ENCODE measurements around the gene SPRR1A.
A peak's percentile ranks its signal among the peaks of the same experiment; 100 is the strongest.

Gene SPRR1A

DNA sequence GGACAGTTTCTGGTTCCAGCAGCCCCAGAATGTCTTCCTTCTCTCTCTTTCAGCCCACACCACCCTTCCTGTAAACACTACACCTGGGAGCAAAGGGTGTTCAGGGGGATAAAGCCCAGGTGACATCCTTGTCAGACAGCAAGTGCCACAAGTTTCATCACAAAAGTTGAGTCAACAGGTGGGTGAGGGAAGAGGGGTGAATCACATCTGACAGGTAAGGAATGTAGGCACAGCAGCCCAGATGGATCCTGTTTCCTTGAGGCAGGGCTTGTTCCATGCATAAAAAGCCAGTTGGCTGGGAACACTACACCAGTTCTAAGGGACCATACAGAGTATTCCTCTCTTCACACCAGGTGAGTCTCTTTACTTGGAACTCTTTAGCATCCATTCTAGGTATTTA is 47.0 kb downstream of the SPRR1A start, which contains the start of gene SPRR1B:
TSS of gene SPRR1B (plus strand) at position 309 of the 400 bp plus-strand sequence. CDS start 1,143 bp downstream, outside the sequence.
- no peak for DNase-seq (ENCODE audit: low read depth)

DNA sequence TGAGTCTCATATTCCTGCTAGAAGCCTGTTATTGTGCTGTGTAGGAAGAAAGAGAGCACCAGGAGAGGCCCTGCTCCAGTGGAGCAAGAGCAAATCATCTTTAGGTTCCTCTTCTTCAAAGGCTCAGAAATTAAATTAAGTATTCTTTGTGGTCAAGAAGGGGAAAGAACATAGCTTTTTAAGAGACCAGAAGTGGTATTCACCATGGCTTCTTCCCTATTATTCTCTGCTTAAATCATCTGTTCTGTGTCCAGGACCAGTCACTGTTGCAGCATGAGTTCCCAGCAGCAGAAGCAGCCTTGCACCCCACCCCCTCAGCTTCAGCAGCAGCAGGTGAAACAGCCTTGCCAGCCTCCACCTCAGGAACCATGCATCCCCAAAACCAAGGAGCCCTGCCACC is 48.2 kb downstream of the SPRR1A start:
- no peak for DNase-seq (ENCODE audit: low read depth)

DNA sequence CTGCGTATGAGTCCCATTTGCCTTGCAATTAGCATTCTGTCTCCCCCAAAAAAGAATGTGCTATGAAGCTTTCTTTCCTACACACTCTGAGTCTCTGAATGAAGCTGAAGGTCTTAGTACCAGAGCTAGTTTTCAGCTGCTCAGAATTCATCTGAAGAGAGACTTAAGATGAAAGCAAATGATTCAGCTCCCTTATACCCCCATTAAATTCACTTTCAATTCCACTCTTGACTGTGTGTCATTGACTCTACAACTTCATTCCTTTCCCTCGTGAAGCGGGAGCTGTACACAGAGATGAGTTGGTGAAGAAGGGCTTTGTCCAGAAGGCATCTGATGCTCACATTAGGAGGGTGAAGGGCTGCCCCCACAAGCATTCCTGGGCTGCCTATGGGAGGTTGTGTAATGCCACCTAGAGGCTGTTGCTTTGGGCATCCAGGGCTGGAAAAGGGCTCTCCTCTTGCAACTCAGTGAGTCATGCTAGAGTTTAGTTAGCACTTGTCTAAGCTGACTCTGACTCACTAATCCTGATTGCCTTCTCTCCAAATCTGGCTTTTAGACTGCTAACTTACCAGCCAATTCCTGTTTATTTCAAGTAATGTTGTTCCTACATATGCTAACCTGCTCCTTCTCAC is 48.9 kb downstream of the SPRR1A start:
- DNase-seq (ENCODE audit: low read depth), result peak; percentile 62

DNA sequence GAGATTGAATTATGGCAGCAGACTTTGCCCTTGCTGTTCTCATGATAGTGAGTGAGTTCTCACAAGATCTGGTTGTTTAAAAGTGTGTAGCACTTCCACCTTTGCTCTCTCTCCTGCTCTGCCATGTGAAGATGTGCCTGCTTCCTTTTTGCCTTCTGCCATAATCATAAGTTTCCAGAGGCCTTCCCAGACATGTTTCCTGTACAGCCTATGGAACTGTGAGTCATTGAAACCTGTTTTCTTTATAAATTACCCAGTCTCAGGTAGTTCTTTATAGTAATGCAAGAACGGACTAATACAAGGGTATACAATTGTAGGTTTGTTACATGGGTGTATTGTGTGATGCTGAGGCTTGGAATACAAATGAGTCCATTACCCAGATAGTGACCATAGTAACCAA is 51.3 kb downstream of the SPRR1A start:
- no peak for DNase-seq (ENCODE audit: low read depth)

All from EH (cell line).